GM19043 (cell line): ENCODE results near the gene CNNM4.
"Not testable (repeated sequence)": the region's sequence is repeated elsewhere in the genome, so short reads cannot be mapped to it uniquely, and the experiment has no call there.

Experiments used
- ATAC-seq: cut with Tn5 transposase; IDR thresholded peaks from one replicate; pipeline ENCODE4 v1.9.1; 2021; ENCODE audit warnings: low read depth; ENCODE audit not compliant: unreplicated experiment

Gene CNNM4

DNA sequence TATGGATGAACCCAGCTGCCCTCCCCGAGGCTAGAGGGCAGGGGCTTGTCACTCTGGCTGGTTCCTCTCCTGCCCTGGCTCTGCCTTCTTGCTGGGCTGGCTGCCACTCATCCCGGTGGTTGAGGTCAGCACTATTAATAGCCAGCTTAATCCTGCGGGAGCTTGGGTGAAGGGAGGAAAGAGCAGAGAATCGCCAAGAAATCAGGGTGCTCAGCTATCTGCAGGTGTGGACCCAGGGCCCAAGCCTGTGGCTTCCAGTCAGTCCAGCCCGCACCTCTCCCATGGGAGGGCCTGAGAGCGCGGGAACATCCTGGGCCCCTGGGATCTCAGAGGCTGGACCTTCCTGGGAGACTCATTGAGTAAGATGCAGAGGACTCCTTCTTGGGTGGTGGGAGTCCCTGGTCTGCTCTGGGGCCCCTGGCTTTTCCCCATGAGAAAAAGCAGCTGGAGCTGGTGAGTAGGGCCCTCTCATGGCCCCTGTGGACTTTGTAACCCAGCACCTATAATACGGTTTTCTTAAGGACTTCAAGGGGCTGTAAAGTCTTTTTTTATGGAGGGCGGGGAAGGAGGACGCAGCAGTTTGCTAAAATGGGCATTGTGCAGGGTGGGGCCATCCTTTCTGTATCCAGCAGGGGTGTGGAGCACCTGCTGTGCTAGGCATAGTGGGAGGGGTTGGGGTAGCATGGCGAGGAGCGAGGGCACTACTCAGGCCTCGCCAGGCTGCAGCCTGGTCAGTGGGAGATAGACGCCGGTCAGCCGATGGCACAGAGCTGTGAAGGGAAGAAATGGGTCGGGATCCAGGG, 27.9 kb downstream of the CNNM4 start:
- no peak for ATAC-seq

DNA sequence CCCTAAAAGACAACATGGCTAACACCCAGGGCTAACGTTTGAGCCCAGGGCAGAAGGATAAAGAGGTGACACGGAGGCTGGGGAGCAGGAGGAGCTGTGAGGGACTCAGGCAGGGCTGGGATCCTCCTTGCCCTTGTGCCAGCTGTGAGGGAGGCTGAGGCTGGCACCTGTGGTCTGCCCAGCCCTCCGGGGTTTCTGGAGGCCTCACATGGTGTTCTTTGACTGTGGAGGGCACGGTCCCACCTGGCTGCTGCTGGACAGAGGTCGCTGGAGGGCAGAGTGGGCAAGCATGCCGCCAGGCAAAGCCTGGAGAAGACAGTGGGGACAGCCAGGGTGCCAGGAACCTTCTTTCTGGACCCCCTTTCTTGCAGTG, 28.5 kb downstream of the CNNM4 start:
- ATAC-seq: no peak

DNA sequence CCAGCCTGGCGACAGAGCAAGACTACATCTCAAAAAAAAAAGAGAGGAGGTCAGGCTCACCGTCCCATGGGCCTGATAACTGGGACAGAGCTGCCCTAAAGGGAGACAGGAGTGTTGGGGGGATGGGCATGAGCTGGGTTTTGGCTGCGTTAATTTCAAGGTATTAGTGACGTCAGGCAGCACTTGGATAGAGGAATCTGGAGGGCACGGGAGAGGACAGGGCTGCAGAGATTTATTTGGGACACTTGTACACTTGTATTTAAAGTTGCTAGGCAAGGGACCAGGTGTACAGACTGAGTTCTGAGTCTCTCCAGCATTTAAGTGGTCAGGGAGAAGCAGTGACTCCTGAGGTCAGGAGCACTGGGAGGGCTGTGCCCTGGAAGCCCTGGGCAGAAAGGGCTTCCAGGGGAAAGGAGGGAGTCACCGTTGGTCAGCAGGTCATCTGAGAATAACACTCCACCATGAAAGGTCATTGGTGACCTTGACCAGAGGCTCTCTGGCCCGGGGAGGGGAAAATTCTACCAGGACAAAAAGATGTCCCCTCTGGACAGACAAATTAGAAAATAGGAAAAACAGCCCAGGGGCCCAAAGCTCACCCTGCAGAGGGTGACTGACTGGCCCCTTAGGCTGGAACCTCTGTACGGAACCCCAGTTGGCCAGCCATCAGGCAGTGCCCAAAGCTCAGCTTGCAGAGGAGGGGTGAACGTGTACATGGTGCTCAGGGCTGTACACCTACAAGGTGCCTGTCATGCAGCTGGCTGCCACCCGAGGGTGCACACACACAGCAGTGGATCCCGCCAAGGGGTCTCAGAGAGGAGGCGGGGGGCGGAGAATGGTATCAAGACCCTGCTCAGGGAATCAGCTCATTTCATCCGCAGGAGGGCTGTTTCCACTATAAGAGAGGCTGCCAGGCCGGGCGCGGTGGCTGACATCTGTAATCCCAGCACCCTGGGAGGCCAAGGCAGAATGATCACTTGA, 32.4 kb downstream of the CNNM4 start:
- ATAC-seq: no peak

DNA sequence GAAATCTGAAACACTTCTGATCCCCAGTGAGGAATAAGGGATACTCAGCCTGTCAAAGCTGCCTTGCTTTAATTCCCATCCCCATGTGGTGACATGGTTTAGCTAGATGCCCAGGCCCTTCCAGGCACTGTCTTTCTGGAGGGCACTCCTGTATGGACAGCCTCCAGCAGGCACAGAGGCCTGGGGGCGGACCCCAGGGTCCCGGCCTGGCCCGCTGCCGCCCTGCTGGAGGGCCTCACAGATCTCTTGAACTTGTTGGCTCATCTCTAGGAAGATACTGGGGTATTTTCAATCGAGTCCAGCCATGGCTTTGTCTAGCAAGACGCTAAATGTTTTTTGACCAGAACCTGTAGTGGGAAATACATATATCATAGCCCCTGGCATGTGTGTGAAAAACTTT, 34.4 kb downstream of the CNNM4 start:
- no peak for ATAC-seq

DNA sequence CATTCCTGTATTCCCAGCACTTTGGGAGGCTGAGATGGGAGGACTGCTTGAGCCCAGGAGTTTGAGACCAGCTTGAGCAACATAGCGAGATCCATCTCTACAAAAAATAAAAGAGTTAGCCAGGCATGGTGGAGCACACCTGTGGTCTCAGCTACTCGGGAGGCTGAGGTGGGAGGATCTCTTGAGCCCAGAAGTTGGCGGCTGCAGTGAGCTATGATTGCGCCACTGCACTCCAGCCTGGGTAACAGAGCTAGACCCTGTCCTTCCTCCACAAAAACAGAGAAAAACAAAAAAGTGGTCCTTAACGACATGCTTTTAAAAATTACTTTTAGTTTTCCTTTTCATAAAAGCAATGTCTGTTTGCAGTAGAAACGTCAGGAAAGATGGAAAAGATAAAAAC, 35.8 kb downstream of the CNNM4 start:
- not testable (repeated sequence) for ATAC-seq

DNA sequence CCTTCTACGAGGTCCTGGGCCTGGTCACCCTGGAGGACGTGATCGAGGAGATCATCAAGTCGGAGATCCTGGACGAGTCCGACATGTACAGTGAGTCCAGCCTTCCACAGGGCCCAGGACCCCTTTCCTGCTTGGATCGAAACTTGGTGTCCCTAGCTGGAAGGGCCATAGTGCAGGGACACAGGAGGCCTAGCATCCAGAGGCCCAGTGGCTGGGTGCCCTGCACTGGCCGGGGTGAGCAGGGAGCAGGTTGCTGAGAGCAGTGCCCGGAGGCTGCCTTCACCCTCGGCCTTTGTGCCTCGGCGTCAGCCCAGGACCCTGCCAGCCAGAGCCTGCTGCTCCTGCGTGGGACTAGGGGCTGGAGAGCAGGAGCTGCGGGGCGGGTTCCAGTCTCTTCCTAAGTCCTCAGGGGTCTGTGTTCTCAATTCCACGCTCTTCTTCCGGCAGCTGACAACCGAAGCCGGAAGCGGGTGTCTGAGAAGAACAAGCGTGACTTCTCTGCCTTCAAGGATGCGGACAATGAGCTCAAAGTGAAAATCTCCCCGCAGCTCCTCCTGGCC, 36.4 kb downstream of the CNNM4 start:
- no peak for ATAC-seq

DNA sequence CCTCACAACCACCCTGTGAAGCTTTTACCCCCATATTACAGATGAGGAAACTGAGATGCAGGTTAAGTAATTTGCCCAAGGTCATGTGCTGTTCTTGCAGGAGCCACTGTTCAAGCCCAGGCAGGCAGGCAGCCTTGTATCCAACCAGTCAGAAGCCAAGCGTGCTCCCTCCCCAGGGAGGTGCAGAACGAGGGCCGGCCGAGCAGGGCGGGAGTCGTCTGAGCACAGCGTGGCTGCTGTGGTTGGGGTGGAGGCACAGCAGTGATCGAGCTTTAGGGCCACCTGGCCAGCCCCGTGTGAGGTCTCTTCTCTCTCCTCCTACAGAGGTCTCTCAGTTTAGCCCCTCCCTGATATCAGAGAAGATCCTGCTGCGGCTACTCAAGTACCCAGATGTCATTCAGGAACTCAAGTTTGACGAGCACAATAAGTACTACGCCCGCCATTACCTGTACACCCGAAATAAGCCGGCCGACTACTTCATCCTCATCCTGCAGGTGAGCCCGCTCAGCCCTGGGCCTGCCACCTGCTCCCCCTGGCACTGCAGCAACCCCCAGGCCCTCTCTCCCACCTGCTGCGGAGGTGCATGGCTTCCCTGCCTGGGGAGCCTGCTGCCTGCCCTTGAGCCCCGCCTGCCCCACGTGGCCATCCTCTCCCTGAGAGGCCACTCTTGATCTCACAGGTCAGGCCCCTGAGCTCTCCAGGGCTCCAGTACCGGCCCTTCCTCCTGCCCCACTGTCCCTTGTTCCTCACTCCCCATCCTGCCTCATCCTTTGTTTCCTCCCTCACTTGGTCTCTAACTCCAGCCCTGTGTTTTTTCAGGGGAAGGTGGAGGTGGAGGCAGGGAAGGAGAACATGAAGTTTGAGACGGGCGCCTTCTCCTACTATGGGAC, 38.3 kb downstream of the CNNM4 start:
- ATAC-seq: no peak

DNA sequence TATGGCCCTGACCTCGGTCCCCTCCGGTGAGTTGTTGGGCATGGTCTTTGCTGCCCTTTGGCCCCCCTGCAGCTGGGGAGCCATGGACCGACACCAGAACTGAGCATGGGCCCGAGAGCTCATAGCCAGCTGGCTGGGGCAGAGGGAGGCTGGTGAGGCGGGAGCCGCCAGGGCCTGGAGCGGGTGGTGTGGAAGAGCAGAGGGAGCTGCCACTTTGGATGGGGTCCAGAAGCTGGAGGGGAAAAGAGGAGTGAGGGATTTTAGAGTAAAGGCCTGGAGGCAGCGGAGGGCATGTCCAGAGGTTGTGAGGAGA, 38.9 kb downstream of the CNNM4 start:
- ATAC-seq: no peak

DNA sequence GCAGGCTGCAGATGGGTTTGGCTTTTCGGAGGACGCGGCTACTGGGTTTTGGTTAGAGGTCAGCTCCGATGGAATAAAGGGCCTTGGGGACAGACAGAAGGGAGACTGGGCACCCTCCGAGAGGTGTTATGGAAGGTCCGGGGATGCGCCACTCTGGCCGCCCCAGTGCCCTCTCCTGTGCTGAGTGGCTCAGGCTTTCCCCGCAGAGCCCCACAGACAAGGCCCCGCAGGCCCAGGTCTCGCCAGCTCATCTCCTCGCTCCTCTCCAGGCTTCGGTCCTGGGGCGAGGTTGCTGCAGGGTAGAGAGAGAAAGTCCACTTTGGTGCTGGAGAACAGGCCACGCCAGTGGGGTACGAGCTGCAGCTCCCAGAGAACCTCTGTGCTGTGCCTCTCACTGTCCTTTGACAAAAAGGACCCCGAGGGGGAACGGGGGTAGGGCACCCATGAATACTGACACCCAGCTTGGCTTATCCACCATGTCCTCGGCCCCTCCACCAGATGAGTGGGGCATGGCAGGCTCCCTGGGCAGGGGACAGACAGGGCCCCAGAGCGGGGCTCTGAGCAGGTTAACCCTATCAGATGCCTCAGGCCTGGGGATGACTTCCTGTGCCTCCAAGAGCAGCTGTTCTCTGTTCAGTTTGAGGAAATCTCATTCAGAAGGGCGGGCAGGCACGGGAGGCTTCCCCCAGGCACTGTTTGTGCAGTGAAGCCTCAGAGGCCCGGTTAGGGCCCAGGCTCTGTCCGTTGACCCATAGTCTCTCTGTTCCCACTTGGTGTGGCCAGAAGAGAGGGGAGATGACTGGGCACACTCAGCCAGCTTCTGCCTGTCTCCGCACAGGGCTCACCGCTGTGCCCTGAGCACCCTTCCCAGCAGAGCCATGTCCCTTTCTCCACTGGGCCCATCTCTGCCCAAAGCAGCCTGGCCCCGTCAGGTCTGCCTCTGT, 39.6 kb downstream of the CNNM4 start:
- ATAC-seq: no peak

DNA sequence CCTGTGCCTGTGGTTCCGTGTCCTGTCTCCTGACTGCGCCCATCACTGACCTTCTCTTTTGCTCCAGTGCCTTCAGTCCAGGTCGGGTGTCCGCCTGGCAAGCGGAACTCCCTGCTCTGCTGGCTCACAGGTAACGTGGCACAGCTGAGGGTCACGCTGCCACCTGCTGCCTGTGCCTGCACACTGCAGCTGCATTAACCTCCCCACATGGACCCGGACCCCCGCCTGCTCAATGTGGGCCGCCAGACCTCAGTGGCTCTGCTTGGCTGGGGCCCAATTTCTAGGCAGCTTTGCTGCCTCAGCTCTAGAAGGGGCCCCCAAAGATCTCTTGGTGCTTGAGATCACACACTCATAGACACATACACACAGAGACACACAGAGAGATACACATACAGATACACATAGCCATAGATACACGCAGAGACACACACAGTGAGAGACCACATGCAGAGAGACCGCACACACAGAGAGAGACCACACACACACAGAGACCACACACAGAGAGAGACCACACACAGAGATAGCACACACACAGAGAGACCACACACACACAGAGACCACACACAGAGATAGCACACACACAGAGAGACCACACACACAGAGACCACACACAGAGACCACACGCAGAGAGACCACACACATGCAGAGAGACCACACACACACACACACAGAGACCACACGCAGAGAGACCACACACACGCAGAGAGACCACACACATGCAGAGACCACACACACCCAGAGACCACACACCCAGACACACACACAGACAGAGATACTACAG, 40.5 kb downstream of the CNNM4 start:
- ATAC-seq: peak; percentile 69

DNA sequence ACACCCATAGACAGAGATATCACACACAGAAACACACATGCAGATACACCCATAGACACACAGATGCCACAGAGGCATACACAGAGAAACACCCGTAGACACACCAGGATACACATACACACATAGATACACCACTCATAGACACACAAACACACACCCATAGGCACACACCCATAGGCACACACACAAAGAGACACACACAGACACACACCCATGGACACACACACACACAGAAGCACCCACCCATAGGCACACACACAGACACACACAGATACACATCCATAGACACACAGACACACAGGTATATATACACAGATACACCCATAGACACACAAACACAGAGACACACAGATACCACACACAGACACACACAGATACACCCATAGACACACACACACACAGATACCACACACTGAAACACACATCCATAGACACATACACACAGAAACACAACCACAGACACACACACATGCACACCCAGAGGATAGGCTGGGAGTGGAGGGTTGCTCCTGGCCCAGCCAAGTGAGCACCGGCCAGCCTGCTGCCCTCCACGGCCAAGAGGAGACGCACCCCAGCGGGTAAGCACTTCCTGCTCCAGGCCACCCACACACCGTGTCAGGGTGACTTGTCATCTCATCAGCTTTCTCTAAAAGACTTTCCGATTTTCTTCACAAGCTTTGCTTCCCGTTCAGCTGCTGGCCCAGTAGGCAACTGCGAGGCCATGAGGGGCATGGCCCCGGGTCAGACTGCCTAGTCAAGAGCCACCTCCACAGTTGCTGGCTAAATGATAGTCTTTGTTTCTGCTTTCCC, 41.3 kb downstream of the CNNM4 start:
- no peak for ATAC-seq

DNA sequence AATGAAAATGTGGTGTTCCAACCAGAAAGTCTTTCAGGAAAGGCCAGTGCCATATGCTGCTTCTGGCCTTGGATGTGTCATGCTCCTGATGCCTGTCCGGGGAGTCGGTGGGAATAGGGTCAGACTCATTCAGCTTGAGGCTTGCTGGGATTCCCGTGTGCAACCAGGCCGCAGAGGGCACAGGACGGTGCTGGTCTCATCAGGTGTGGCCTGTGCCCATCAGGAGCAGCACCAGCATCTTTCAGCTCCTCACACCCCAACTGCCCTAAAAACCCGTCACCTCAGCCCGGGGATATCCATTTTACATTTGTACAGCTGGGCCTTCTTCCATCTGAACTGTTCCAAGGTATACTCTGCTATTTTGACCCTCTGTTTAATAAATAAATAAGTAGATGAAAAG, 42.0 kb downstream of the CNNM4 start:
- no peak for ATAC-seq

DNA sequence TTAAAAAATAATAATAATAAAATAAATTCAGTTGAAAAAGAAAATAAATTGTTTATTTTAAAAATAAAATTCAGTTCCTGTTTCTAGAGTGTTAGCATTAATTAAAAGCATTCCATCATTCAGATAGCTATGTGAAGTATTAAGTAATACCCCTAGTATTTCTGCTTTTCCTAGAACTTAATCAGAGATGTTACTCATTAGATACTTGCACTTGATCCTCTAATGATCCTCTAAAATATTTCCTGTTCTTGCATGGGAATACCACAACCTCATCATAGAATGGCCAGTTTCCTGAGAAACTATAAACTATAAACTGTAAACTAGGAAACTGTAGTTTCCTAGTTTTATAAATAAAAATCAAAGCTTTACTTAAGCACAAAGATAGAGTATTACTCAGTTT, 44.3 kb downstream of the CNNM4 start:
- ATAC-seq: no peak

DNA sequence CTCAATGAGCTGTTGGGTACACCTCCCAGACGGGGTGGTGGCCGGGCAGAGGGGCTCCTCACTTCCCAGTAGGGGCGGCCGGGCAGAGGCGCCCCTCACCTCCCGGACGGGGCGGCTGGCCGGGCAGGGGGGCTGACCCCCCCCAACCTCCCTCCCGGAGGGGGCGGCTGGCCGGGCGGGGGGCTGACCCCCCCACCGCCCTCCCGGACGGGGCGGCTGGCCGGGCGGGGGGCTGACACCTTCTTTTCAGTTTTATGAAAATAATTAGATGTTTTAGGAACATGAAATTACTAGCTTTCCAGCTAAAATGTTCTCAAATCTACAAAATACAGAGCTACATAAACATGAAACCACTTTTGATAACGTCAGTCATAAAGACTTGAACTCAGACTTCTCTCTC, 45.2 kb downstream of the CNNM4 start:
- not testable (repeated sequence) for ATAC-seq

DNA sequence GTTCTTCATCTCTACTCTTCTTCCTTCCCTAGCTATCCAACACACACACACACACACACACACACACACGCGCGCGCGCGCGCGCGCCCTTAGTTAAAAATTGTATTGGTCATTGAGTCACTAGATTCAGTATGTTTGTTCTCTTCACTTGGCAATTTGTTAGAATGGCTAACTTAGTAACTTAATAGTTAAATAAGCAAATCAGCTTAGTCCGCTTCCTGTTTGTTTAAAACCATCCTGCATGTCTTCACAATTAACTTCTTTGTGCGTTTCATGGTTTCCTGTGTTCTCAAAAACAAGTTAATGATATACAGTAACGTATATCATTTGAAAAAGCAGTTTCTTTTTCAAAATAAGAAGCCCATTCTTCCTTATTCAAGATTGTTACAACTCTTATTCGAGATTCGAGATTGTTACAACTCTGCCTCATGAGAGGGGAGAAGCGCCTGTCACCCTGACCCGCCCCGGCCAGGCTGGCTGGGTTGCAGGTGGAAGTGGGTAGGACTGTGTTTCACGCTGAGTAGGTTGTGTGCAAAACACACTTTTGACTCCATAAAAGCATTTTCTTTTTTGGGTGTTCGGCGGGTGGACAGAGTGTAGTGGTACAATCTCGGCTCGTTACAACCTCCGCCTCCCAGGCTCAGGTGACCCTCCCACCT, 45.9 kb downstream of the CNNM4 start:
- peak; percentile 76 for ATAC-seq

DNA sequence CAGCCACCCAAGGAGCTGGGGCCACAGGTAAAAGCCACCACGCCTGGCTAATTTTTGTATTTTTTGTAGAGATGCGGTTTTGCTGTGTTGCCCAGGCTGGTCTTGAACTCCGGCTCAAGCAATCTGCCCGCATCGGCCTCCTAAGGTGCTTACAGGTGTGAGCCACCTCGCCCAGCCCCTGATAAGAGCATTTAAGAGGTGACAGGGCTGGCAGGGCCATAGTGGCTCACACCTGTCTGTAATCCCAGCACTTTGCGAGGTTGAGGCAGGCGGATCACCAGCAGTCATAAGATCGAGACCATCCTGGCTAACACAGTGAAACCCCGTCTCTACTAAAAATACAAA, 46.4 kb downstream of the CNNM4 start:
- no peak for ATAC-seq

DNA sequence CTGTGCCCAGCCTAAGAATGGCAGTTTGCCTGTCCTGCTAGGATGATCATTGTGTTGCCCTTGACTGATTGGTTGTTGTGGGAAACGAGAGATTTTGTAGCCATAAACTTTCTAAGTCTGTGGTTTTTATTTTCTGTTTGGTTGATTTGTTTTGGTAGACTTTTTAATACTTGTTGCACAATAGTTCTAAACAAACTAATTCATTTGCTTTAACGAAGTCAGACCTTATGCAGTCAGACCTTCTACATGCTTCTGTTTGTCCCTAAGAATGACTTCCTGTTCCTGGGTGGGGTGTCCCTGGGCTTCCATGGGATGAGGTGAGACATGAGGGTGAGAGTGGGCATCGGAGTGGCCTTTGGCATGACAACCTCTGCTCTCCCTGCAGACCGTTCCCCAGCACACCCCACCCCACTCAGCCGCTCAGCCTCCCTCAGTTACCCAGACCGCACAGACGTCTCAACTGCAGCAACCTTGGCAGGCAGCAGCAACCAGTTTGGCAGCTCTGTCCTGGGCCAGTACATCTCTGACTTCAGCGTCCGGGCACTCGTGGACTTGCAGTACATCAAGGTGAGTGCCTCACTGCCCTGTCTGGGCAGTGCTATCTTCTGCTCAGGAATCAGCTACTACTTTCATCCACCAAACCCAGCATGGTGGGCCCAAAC, 47.6 kb downstream of the CNNM4 start:
- no peak for ATAC-seq
